Transverse colon (tissue), 4 donors: ENCODE data around the gene AGK. TPM values are rescaled to one million over a fixed set of nuclear protein-coding genes. Genes with fewer than 3 reads are reported as not detected.

Experiments
- DNase-seq: peaks from one replicate; pipeline ENCODE4 v3.0.0-alpha.2; 2019
- H3K27ac ChIP-seq, 4 donors: fragments of 200-600 bp; sonication (generic); 2 replicates each; pipeline ENCODE4 v1.5.1; 2016 to 2018; ENCODE audit warnings: inconsistent platforms in 4 of 4
- H3K27me3 ChIP-seq: fragments of 200-600 bp; sonication (generic); 2 replicates; pipeline ENCODE4 v1.5.1; 2017; ENCODE audit warnings: inconsistent platforms
- H3K36me3 ChIP-seq, 4 donors: fragments of 200-600 bp; sonication (generic); 2 replicates each; pipeline ENCODE4 v1.5.1; 2017 to 2019; ENCODE audit warnings: inconsistent platforms in 4 of 4
- H3K4me1 ChIP-seq, 4 donors: fragments of 200-600 bp; sonication (generic); 2 replicates each; pipeline ENCODE4 v1.5.1; 2017 to 2020; ENCODE audit warnings: inconsistent platforms in 4 of 4
- H3K4me3 ChIP-seq, 4 donors: fragments of 200-600 bp; sonication (generic); 1 replicate in 1 of 4; 2 replicates in 3 of 4; pipeline versions ENCODE4 v1.5.1 to v1.6.1; 2017 to 2019; ENCODE audit warnings: inconsistent platforms in 4 of 4
- H3K9me3 ChIP-seq, 2 donors: fragments of 200-600 bp; sonication (generic); 2 replicates each; pipeline ENCODE4 v1.5.1; 2017 to 2019; ENCODE audit warnings: inconsistent platforms in 2 of 2
- CTCF ChIP-seq, 5 experiments: fragments of 200-600 bp in 3 of 5; fragments of 450-650 bp in 2 of 5; sonication (generic) in 3 of 5; IDR thresholded peaks; 1 replicate in 2 of 5; 2 replicates in 3 of 5; pipeline ENCODE4 v1.5.1; 2016 to 2017; ENCODE audit warnings: antibody characterized with exemption in 5 of 5, inconsistent platforms in 3 of 5, mild to moderate bottlenecking in 2 of 5, moderate library complexity in 1 of 5
- EP300 ChIP-seq: sonication (generic); formaldehyde crosslinking; IDR thresholded peaks from one replicate; pipeline ENCODE4 v1.6.1; 2017; ENCODE audit warnings: antibody characterized with exemption, low read depth
- POLR2A ChIP-seq: fragments of 450-650 bp; IDR thresholded peaks from one replicate; pipeline ENCODE4 v1.6.1; 2016; ENCODE audit warnings: antibody characterized with exemption, mild to moderate bottlenecking, moderate library complexity
- POLR2AphosphoS5 ChIP-seq, 3 donors: sonication (generic); formaldehyde crosslinking; IDR thresholded peaks; one replicate each; pipeline ENCODE4 v1.6.1; 2016; ENCODE audit warnings: antibody characterized with exemption in 3 of 3
- WGBS, 2 donors: methylation state at CpG; one replicate each; pipeline ENCODE4 v1.1.5; 2018; ENCODE audit warnings: low coverage in 1 of 2; 5-methylcytosine and 5-hydroxymethylcytosine counted together
- in situ Hi-C, 4 donors: fragments of 200-750 bp; cut with MboI; loops; one replicate each; pipeline versions ENCODE4 v1.15.0 to v1.15.1; 2017; ENCODE audit warnings: low sequenced_read_pairs in 3 of 4, low pct_ligation_motif_present in 1 of 4, low pct_unique_long_range_greater_than_20kb in 1 of 4
- intact Hi-C: fragments of 100-400 bp; cut with DNase I; formaldehyde crosslinking; loops from one replicate; pipeline ENCODE4 v1.15.1; 2023; ENCODE audit warnings: low total_unique reads
- total RNA-seq, 4 donors: library from RNA; depleted of rRNA; stranded (reverse); fragments of >200 nt; gene quantifications; one replicate each; pipeline ENCODE4 v1.1.0, GENCODE V29; 2016

AGK gene
- total RNA-seq, 4 donors from 2014 or later = 5.4 to 22.8 (median 19.1) TPM

- Histone ChIP-seq H3K36me3 (peaks cover 0 to 11% (median 4%) of the 10 kb centered on the region in 4 donors), H3K9me3 (no peaks in the 10 kb centered on the region), H3K27me3 (no peaks in the 10 kb centered on the region), H3K4me3 (no peak overlapping the region), H3K27ac (no peak overlapping the region), H3K4me1 (no peaks in the 10 kb centered on the region)
- 85% methylated on average over 2 of the region's 2 CpGs; no CpG with 5 or more reads in 1 of the 2 donors for WGBS, 2 donors
- in situ Hi-C loops = no loop called here
- TF ChIP-seq POLR2AphosphoS5 (IDR thresholded peaks at IDR 0.05) (no peak), CTCF (IDR thresholded peaks at IDR 0.05) (no peak), POLR2A (no peak), EP300 (no peak)
- intact Hi-C loops = no loop called here
- DNase-seq = no peak
These were observed 11.8 kb downstream of the AGK start for GRCh38 chr7:141562972-141563371.

GRCh38 chr7:141563956-141564623 is 12.9 kb downstream of the AGK start:
- peaks cover 0 to 10% (median 2%) of the 10 kb centered on the region in 4 donors for H3K36me3 ChIP-seq
- H3K4me1 ChIP-seq = no peaks in the 10 kb centered on the region
- H3K9me3 ChIP-seq = no peaks in the 10 kb centered on the region
- H3K4me3 ChIP-seq = no peak overlapping the region
- H3K27ac ChIP-seq = no peak overlapping the region
- intact Hi-C loops = no loop called here
- in situ Hi-C loops = no loop called here
- no peaks in the 10 kb centered on the region for H3K27me3 ChIP-seq
- 89 to 92% methylated on average over 2 of the region's 2 CpGs for WGBS, 2 donors
- TF ChIP-seq EP300 = no peak
- no peak for TF ChIP-seq POLR2A
- TF ChIP-seq CTCF (IDR thresholded peaks at IDR 0.05) = no peak
- no peak for TF ChIP-seq POLR2AphosphoS5 (IDR thresholded peaks at IDR 0.05)
- no peak for DNase-seq

- H3K4me1 ChIP-seq = no peaks in the 10 kb centered on the region
- in situ Hi-C loops (no loop called here), intact Hi-C loops (no loop called here)
These were observed 16.2 kb downstream of the AGK start for GRCh38 chr7:141567432-141567831.

GRCh38 chr7:141568227-141568626 is 17.0 kb downstream of the AGK start:
- Histone ChIP-seq H3K9me3 (no peaks in the 10 kb centered on the region), H3K27ac (no peak overlapping the region), H3K36me3 (peaks cover 0 to 5% (median 0%) of the 10 kb centered on the region in 4 donors), H3K27me3 (no peaks in the 10 kb centered on the region), H3K4me3 (no peak overlapping the region), H3K4me1 (no peaks in the 10 kb centered on the region)
- in situ Hi-C loops (no loop called here), intact Hi-C loops (no loop called here)
- 85 to 100% methylated on average over 1 to 4 of the region's 4 CpGs for WGBS, 2 donors
- TF ChIP-seq CTCF (IDR thresholded peaks at IDR 0.05) (no peak), EP300 (no peak), POLR2A (no peak), POLR2AphosphoS5 (IDR thresholded peaks at IDR 0.05) (no peak)
- DNase-seq = no peak

More at GRCh38 chr7:141567432-141567831, 16.2 kb downstream of the AGK start:
- no peak overlapping the region for H3K4me3 ChIP-seq
- peaks cover 0 to 5% (median 0%) of the 10 kb centered on the region in 4 donors for H3K36me3 ChIP-seq
- WGBS, 2 donors = 100% methylated on average over 1 of the region's 1 CpG
- no peak for DNase-seq
- no peaks in the 10 kb centered on the region for H3K9me3 ChIP-seq
- no peaks in the 10 kb centered on the region for H3K27me3 ChIP-seq
- TF ChIP-seq POLR2AphosphoS5 (IDR thresholded peaks at IDR 0.05) (no peak), CTCF (IDR thresholded peaks at IDR 0.05) (no peak), POLR2A (no peak), EP300 (no peak)
- no peak overlapping the region for H3K27ac ChIP-seq
